ENCODE measurements around the gene VARS2. TPM values are rescaled to one million over a fixed set of nuclear protein-coding genes. Genes with fewer than 3 reads are reported as not detected.

The VARS2 gene
- total and polyA plus RNA-seq, 9 of the 15 experiments (the other 6 are each of a cell fraction or from before 2014, with no cell fraction given) = 1.6 to 53.6 (median 29.9) TPM

DNA sequence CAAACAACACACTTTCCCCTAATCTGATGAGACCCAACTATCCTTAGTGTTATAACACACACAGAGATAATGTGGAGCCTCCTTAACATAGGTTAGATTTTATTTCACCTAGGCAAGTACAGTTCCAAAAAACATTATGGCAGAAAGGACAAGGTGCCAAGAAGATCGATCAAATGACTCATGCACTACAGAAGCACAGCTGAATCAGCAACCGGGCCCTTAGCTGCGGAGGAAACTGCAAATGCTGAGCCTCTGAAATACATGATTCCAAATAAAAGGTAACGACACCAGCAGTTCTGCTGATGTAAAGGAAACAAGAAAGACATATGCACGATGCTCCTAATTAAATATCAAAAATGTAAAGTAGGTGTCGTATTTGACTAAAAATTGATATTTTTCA, 49.6 kb downstream of the VARS2 start:
- no peak for ATAC-seq
- CTCF ChIA-PET (ENCODE audit: low intra/inter-chr PET ratio) = no interaction called here

DNA sequence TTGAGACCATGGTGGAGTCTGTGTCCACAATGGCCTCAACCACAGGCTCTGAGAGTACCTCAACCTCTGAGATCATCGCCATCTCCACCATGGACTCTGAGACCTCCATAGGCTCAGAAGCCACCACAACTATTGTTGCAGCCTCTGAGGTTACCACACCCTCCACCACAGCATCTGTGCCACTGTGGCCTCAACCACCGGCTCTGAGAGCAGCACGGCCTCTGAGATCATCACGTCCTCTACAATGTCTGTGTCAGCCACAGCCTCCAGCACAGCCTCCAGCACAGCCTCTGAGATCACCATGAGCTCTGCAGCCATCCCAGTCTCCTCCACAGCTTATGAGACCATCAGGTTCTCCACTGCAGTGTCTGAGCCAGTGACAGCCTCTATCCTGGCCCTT, 50.0 kb downstream of the VARS2 start:
- no TSS peak for BruUV-seq (replicated peaks)
- peaks cover 25 to 46% of the 10 kb centered on the region in 2 experiments; a peak in 4 of 5 replicates for H3K27me3 ChIP-seq (ENCODE audit: control insufficient read depth in 2 of 2, insufficient read depth in 2 of 2, low read length in 2 of 2)
- ChIA-PET POLR2A (interaction anchor here (1.4 kb wide), 1 partner anchor 11 kb away, joined by 4 read pairs; no protein-coding TSS in a partner anchor), CTCF (ENCODE audit: low intra/inter-chr PET ratio) (no interaction called here)
- FAIRE-seq (no peak), ATAC-seq (peak; percentile 42), DNase-seq (ENCODE audit: extremely low read depth in 1 of 4, low spot score in 3 of 4) (no peak)
- intact Hi-C loops (cut with micrococcal nuclease) (no loop called here), in situ Hi-C loops (cut with MboI) (no loop called here)
- no peaks in the 10 kb centered on the region for H3K4me1 ChIP-seq (replicated peaks in 1 of 2; ENCODE audit: control insufficient read depth in 2 of 2, insufficient read depth in 2 of 2, low read length in 2 of 2)
- no peak overlapping the region for H2AFZ ChIP-seq (ENCODE audit: low read depth, low read length)
- TF ChIP-seq HEY1 (CRISPR knock-in tag; IDR thresholded peaks at IDR 0.05; ENCODE audit: borderline replicate concordance) (no peak), POLR2H (tag; IDR thresholded peaks at IDR 0.05; ENCODE audit: low read depth) (no peak), NCOA1 (IDR thresholded peaks at IDR 0.05; ENCODE audit: low read depth) (no peak), LARP7 (IDR thresholded peaks at IDR 0.05) (no peak), POLR3G (IDR thresholded peaks at IDR 0.05; ENCODE audit: extremely low read depth, insufficient read length, insufficient replicate concordance) (no peak), POLR2AphosphoS5 (IDR thresholded peaks at IDR 0.05; ENCODE audit: control insufficient read depth, insufficient read depth, low read depth, low read length) (no peak), ZNF175 (CRISPR knock-in tag; IDR thresholded peaks at IDR 0.05; ENCODE audit: low read depth) (no peak), KLF6 (CRISPR knock-in tag; IDR thresholded peaks at IDR 0.05; ENCODE audit: borderline replicate concordance) (no peak)
- TF ChIP-seq, protein P1, sequence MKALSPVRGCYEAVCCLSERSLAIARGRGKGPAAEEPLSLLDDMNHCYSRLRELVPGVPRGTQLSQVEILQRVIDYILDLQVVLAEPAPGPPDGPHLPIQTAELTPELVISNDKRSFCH (CRISPR knock-in tag; IDR thresholded peaks at IDR 0.05) = no peak
- TF ChIP-seq, protein P1 (tag; IDR thresholded peaks at IDR 0.05) = no peak
- TF ChIP-seq, protein P2, sequence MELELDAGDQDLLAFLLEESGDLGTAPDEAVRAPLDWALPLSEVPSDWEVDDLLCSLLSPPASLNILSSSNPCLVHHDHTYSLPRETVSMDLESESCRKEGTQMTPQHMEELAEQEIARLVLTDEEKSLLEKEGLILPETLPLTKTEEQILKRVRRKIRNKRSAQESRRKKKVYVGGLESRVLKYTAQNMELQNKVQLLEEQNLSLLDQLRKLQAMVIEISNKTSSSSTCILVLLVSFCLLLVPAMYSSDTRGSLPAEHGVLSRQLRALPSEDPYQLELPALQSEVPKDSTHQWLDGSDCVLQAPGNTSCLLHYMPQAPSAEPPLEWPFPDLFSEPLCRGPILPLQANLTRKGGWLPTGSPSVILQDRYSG (tag; conservative IDR thresholded peaks at IDR 0.05; ENCODE audit: low read depth) = no peak
- TF ChIP-seq, protein P3, sequence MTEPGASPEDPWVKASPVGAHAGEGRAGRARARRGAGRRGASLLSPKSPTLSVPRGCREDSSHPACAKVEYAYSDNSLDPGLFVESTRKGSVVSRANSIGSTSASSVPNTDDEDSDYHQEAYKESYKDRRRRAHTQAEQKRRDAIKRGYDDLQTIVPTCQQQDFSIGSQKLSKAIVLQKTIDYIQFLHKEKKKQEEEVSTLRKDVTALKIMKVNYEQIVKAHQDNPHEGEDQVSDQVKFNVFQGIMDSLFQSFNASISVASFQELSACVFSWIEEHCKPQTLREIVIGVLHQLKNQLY (CRISPR knock-in tag; conservative IDR thresholded peaks at IDR 0.05) = no peak
- H3K9ac ChIP-seq (ENCODE audit: insufficient read depth in 1 of 2, low read depth in 2 of 2, low read length in 2 of 2) = peak overlapping the region in 1 of 2 experiments; percentile 49; a peak in 1 of 4 replicates
- H3K9me3 ChIP-seq (replicated peaks; ENCODE audit: control insufficient read depth, insufficient read depth, low read depth, low read length) = no peaks in the 10 kb centered on the region
- no peaks in the 10 kb centered on the region for H3K9me1 ChIP-seq (ENCODE audit: control insufficient read depth, insufficient read depth, low read length)
- H3K4me2 ChIP-seq (ENCODE audit: insufficient read depth, low read length) = no peak overlapping the region
- no peaks in the 10 kb centered on the region for H3K36me3 ChIP-seq (ENCODE audit: control insufficient read depth, insufficient read depth, low read length)
- WGBS (ENCODE audit: insufficient coverage, low coverage, missing lambda C conversion rate) = 0% methylated on average over 4 of the region's 4 CpGs
- no peaks in the 10 kb centered on the region for H4K20me1 ChIP-seq (replicated peaks; ENCODE audit: control insufficient read depth, insufficient read depth, low read length)
- no peak overlapping the region for H3K4me3 ChIP-seq
- H3K27ac ChIP-seq (ENCODE audit: extremely low read depth, low read depth, low read length) = no peak overlapping the region
- no peaks in the 10 kb centered on the region for H3K79me2 ChIP-seq (ENCODE audit: control insufficient read depth, insufficient read depth, low read length)

More for the DNA sequence above, 49.6 kb downstream of the VARS2 start:
- POLR2A ChIA-PET = interaction anchor here (1.4 kb wide), 1 partner anchor 11 kb away, joined by 4 read pairs; no protein-coding TSS in a partner anchor
- no peak overlapping the region for H3K27ac ChIP-seq (ENCODE audit: extremely low read depth, low read depth, low read length)
- peaks cover 26 to 50% of the 10 kb centered on the region in 2 experiments; a peak in 4 of 5 replicates for H3K27me3 ChIP-seq (ENCODE audit: control insufficient read depth in 2 of 2, insufficient read depth in 2 of 2, low read length in 2 of 2)
- DNase-seq (ENCODE audit: extremely low read depth in 1 of 4, low spot score in 3 of 4) (no peak), FAIRE-seq (no peak)
- H3K4me1 ChIP-seq (replicated peaks in 1 of 2; ENCODE audit: control insufficient read depth in 2 of 2, insufficient read depth in 2 of 2, low read length in 2 of 2) = no peaks in the 10 kb centered on the region
- no TSS peak for BruUV-seq (replicated peaks)
- in situ Hi-C loops (cut with MboI) = no loop called here
- no peak overlapping the region for H2AFZ ChIP-seq (ENCODE audit: low read depth, low read length)
- intact Hi-C loops (cut with micrococcal nuclease) = no loop called here
- H3K9me3 ChIP-seq (replicated peaks; ENCODE audit: control insufficient read depth, insufficient read depth, low read depth, low read length) = no peaks in the 10 kb centered on the region
- no peaks in the 10 kb centered on the region for H3K9me1 ChIP-seq (ENCODE audit: control insufficient read depth, insufficient read depth, low read length)
- H3K36me3 ChIP-seq (ENCODE audit: control insufficient read depth, insufficient read depth, low read length) = no peaks in the 10 kb centered on the region
- H3K79me2 ChIP-seq (ENCODE audit: control insufficient read depth, insufficient read depth, low read length) = no peaks in the 10 kb centered on the region
- 10% methylated on average over 6 of the region's 6 CpGs for WGBS (ENCODE audit: insufficient coverage, low coverage, missing lambda C conversion rate)
- H3K4me3 ChIP-seq = no peak overlapping the region
- no peak overlapping the region for H3K9ac ChIP-seq (ENCODE audit: insufficient read depth in 1 of 2, low read depth in 2 of 2, low read length in 2 of 2)
- H3K4me2 ChIP-seq (ENCODE audit: insufficient read depth, low read length) = no peak overlapping the region
- TF ChIP-seq CBFB (CRISPR knock-in tag; IDR thresholded peaks at IDR 0.05) = no peak
- TF ChIP-seq NFATC3 (IDR thresholded peaks at IDR 0.05) = no peak
- TF ChIP-seq XRCC5 (IDR thresholded peaks at IDR 0.05; ENCODE audit: low read depth, low read length) = no peak
- TF ChIP-seq RUNX1 (IDR thresholded peaks at IDR 0.05; ENCODE audit: low read depth) = no peak
- no peak for TF ChIP-seq GABPA (tag; conservative IDR thresholded peaks at IDR 0.05; ENCODE audit: low read depth)
- TF ChIP-seq ZKSCAN8 (CRISPR knock-in tag; IDR thresholded peaks at IDR 0.05) = no peak
- TF ChIP-seq POLR2A (conservative IDR thresholded peaks at IDR 0.05) = no peak
- H4K20me1 ChIP-seq (replicated peaks; ENCODE audit: control insufficient read depth, insufficient read depth, low read length) = no peaks in the 10 kb centered on the region

All from K562 (cell line).